ENCODE data around the gene HDAC10.

Gene HDAC10

DNA sequence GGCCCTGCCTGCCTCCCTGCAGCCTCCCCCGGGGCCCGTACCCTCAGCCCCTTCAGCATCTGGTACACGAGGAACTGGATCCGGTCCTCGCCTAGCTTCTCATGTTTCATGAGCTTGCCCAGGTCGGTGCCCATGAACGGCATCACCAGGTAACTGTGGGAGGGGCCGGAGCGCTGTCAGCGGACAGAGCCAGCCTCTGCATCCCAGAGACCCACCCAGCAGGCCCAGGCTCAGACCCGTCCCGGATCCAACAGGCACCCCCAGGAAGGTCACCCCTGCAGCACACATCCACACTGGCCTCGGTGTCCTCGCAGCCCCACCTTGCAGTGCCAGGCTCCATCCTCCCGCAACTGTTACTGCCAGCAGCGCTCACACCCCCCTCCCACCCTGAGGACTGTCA, 6.0 kb upstream of the HDAC10 start:
- no peaks in the 10 kb centered on the region for H3K9me3 ChIP-seq
- no peak overlapping the region for H3K27ac ChIP-seq
- H3K27me3 ChIP-seq, result peaks cover 41% of the 10 kb centered on the region
- peaks cover 0 to 4% of the 10 kb centered on the region in 2 experiments for H3K4me1 ChIP-seq (ENCODE audit: control insufficient read depth in 1 of 2, insufficient read depth in 1 of 2, low read depth in 1 of 2, low read length in 1 of 2)
- H3K36me3 ChIP-seq, result no peaks in the 10 kb centered on the region
- H3K4me3 ChIP-seq (ENCODE audit: low read depth in 1 of 2, low read length in 1 of 2), result no peak overlapping the region
- TF ChIP-seq, protein P1, sequence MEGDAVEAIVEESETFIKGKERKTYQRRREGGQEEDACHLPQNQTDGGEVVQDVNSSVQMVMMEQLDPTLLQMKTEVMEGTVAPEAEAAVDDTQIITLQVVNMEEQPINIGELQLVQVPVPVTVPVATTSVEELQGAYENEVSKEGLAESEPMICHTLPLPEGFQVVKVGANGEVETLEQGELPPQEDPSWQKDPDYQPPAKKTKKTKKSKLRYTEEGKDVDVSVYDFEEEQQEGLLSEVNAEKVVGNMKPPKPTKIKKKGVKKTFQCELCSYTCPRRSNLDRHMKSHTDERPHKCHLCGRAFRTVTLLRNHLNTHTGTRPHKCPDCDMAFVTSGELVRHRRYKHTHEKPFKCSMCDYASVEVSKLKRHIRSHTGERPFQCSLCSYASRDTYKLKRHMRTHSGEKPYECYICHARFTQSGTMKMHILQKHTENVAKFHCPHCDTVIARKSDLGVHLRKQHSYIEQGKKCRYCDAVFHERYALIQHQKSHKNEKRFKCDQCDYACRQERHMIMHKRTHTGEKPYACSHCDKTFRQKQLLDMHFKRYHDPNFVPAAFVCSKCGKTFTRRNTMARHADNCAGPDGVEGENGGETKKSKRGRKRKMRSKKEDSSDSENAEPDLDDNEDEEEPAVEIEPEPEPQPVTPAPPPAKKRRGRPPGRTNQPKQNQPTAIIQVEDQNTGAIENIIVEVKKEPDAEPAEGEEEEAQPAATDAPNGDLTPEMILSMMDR (IDR thresholded peaks at IDR 0.05), result no peak

DNA sequence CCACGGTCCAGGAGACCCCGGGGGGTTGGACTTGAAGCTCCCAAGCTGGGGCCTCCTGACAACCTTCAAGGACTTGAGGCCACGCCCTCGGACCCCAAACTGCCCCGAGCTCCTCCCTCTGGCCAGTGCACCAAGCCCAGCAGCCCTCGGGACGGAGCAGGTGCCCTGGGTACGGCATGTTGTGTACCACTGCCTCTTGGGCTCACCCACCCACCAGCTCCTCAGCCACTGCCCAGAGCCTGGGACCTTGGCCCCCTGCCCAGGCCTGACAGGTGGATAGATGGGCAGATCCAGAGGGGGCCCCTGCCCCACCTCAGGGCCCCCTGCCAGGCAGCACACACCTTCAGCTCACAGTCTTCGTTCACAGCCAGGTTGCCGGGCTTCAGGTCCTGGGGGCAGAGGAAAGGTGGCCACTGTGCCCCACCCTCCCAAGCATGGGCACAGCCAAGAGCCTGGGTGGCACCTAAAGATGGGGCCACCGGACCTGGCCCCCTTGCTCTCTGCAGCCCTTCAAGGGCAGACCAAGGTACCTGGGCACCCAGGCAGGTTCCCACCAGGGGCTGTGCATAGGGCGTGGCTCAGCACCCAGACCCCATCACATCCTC, 5.3 kb upstream of the HDAC10 start:
- H3K9me3 ChIP-seq, result no peaks in the 10 kb centered on the region
- H3K27ac ChIP-seq, result no peak overlapping the region
- H3K4me3 ChIP-seq (ENCODE audit: low read depth in 1 of 2, low read length in 1 of 2), result no peak overlapping the region
- TF ChIP-seq, protein P1 (IDR thresholded peaks at IDR 0.05), result no peak
- H3K27me3 ChIP-seq, result peaks cover 34% of the 10 kb centered on the region
- no peaks in the 10 kb centered on the region for H3K36me3 ChIP-seq
- H3K4me1 ChIP-seq (ENCODE audit: control insufficient read depth in 1 of 2, insufficient read depth in 1 of 2, low read depth in 1 of 2, low read length in 1 of 2), result peaks cover 3 to 4% of the 10 kb centered on the region in 2 experiments

GRCh38 chr22:50255607-50256006, 4.5 kb upstream of the HDAC10 start:
- peaks cover 11% of the 10 kb centered on the region in 2 experiments for H3K4me1 ChIP-seq (ENCODE audit: control insufficient read depth in 1 of 2, insufficient read depth in 1 of 2, low read depth in 1 of 2, low read length in 1 of 2)
- H3K27me3 ChIP-seq, result peaks cover 27% of the 10 kb centered on the region
- TF ChIP-seq, protein P1 (IDR thresholded peaks at IDR 0.05), result no peak
- no peak overlapping the region for H3K27ac ChIP-seq
- no peak overlapping the region for H3K4me3 ChIP-seq (ENCODE audit: low read depth in 1 of 2, low read length in 1 of 2)
- H3K36me3 ChIP-seq, result no peaks in the 10 kb centered on the region
- H3K9me3 ChIP-seq, result no peaks in the 10 kb centered on the region

- peaks cover 16% of the 10 kb centered on the region in 2 experiments for H3K4me1 ChIP-seq (ENCODE audit: control insufficient read depth in 1 of 2, insufficient read depth in 1 of 2, low read depth in 1 of 2, low read length in 1 of 2)
- H3K27ac ChIP-seq, result no peak overlapping the region
- H3K9me3 ChIP-seq, result no peaks in the 10 kb centered on the region
- H3K27me3 ChIP-seq, result peaks cover 22% of the 10 kb centered on the region
- H3K36me3 ChIP-seq, result peaks cover 2% of the 10 kb centered on the region
- no peak overlapping the region for H3K4me3 ChIP-seq (ENCODE audit: low read depth in 1 of 2, low read length in 1 of 2)
- TF ChIP-seq, protein P1 (IDR thresholded peaks at IDR 0.05), result no peak
These were observed 4.0 kb upstream of the HDAC10 start for GRCh38 chr22:50255099-50255498.

DNA sequence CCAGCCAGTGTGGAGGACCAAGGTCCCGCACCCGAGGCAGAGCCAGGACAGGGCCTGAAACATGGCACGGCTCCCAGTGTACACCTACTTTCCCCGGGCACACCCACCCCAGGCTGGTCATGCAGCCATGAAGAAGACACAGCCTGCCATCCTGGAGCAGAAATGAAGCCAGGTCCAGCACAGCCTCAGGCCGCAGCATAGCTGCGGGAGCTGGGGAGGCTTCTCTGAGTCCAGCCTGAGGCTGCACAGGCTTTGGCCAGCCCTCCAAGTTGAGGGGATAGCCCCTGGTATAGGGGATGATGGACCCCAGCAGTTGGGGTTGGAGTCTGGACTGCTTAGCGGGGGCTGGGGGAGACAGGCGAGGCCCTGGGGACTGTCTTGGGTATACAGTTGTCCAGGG, 2.9 kb upstream of the HDAC10 start:
- Histone ChIP-seq H3K4me1 (ENCODE audit: control insufficient read depth in 1 of 2, insufficient read depth in 1 of 2, low read depth in 1 of 2, low read length in 1 of 2) (peaks cover 23% of the 10 kb centered on the region in 2 experiments), H3K36me3 (peaks cover 13% of the 10 kb centered on the region), H3K27me3 (peaks cover 10% of the 10 kb centered on the region)

More for the DNA sequence above, 2.9 kb upstream of the HDAC10 start:
- H3K27ac ChIP-seq, result no peak overlapping the region
- H3K9me3 ChIP-seq, result no peaks in the 10 kb centered on the region
- H3K4me3 ChIP-seq (ENCODE audit: low read depth in 1 of 2, low read length in 1 of 2), result no peak overlapping the region
- TF ChIP-seq, protein P1 (IDR thresholded peaks at IDR 0.05), result no peak

All from neutrophil (primary cell).